AG10803 (cell line): ENCODE data around the gene TIGD2.
"Not testable (repeated sequence)": the region's sequence is repeated elsewhere in the genome, so short reads cannot be mapped to it uniquely, and the experiment has no call there.

Experiments
- DNase-seq: peaks from one replicate; pipeline ENCODE4 v3.0.0; 2010; ENCODE audit warnings: low read depth
- H3K4me3 ChIP-seq: 2 replicates; pipeline ENCODE4 v1.5.1; 2011; ENCODE audit warnings: mild to moderate bottlenecking, low read length, control low read depth
- TF ChIP-seq, protein P1 (sequence below): conservative IDR thresholded peaks from 2 replicates; pipeline ENCODE4 v1.5.1; 2011; ENCODE audit warnings: mild to moderate bottlenecking, low read length, control low read depth, inconsistent platforms

Gene TIGD2

DNA sequence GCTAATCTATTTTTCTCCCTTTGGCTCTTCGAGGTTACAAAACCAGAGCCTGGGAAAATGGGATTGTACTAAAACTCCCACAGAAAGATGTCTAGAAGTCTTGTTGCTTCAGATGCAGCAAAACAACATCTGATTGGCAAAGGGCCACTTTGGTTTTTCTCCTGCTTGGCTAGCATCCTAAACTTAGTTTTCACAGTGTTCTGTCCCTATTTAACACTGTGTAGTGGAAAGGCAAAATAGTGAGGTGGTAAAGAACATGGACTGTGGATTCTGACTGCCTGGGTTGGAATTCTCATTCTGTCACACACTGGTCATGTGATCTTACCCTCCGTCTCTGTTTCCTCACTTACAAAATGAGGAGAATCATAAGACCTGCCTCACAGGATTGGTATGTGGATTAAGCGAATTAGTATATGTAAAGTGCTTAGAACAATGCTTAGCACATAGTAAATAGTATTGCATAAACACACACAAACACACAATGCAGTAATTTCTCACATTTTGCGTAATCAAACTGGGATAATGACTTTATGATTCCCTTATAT is 23.5 kb downstream of the TIGD2 start:
- TF ChIP-seq, protein P1, sequence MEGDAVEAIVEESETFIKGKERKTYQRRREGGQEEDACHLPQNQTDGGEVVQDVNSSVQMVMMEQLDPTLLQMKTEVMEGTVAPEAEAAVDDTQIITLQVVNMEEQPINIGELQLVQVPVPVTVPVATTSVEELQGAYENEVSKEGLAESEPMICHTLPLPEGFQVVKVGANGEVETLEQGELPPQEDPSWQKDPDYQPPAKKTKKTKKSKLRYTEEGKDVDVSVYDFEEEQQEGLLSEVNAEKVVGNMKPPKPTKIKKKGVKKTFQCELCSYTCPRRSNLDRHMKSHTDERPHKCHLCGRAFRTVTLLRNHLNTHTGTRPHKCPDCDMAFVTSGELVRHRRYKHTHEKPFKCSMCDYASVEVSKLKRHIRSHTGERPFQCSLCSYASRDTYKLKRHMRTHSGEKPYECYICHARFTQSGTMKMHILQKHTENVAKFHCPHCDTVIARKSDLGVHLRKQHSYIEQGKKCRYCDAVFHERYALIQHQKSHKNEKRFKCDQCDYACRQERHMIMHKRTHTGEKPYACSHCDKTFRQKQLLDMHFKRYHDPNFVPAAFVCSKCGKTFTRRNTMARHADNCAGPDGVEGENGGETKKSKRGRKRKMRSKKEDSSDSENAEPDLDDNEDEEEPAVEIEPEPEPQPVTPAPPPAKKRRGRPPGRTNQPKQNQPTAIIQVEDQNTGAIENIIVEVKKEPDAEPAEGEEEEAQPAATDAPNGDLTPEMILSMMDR = no peak
- DNase-seq = peak; percentile 89

DNA sequence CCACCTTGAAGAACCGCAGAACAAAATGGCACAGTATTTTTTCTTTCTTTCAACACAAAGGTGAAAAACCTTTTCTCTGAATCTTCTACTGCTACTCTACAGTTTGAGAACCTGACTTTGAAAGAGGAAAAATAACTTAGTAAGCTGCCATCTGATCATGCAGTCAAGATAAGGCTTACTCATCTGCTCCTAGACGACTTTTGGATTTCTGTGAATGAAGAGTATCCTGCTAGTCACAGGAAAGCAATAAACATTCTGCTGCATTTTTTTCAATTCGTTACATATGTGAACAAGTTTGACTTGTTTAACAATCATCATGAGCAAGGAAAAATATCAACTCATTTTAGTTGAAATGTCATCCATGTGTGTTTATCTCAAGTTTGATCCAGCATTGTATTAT is 25.2 kb downstream of the TIGD2 start:
- TF ChIP-seq, protein P1 = no peak
- no peak for DNase-seq

More for the DNA sequence above, 23.5 kb downstream of the TIGD2 start:
- no peak overlapping the region for H3K4me3 ChIP-seq

DNA sequence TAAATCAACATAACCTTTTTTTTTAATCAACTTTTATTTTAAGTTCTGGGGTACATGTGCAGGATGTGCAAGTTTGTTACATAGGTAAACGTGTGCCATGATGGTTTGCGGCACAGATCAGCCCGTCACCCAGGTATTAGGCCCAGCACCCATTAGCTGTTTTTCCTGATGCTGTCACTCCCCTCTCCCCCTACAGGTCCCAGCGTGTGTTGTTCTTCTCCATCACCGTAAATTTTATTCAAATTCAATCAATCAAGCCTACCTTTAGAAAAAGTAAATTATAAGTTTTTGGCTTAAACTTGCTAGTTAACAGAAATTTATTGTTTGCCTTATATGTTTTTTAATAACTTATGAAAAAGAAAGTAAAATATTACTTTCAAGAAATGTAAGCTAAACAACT is 25.9 kb downstream of the TIGD2 start:
- DNase-seq = no peak
- TF ChIP-seq, protein P1 = no peak
- no peak overlapping the region for H3K4me3 ChIP-seq

More for the DNA sequence above, 25.2 kb downstream of the TIGD2 start:
- H3K4me3 ChIP-seq = no peak overlapping the region

DNA sequence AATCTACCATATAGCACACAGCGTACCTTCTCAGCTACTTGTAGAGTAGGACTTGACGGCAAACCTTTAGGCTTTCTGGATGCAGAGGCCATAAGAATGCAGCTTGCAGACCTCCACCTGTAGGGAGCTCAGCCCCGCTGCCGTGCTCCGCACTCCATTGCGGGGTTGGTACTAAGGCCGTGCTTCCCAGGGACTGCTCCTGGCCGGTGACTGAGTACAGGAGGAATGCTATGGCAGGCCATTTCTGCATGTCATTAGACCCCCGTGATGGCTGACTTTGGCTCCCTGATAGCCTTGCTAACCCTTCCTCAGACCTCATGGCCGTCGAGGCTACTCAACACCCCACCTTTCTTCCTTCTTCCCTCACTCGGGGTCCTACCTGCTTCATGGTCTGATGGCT is 26.4 kb downstream of the TIGD2 start:
- TF ChIP-seq, protein P1 = no peak
- no peak for DNase-seq
- no peak overlapping the region for H3K4me3 ChIP-seq

DNA sequence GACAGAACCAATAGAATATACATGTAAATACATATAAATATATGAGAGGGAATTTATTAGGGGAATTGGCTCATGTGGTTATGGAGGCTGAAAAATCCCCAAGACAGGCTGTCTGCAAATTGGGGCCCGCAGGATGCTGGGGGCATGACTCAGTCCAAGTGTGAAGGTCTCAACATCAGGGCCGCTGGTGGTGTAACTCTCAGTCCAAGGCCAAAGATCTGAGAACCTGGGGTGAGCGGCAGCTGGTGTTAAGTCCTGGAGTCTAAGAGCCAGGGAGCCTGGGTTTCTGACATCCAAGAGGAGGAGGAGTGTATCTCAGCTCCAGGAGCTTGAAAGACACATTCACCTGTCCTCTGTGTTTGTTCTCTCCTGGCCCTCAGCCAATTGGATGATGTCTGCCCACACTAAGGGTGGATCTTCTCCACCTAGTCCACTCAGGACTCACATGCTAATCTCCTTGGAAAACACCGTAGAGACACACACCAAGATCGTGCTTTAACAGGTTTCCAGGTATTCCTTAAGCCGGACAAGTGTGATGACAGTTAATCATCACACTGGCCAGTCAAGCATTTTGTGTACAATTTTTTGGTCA is 28.9 kb downstream of the TIGD2 start:
- TF ChIP-seq, protein P1 = no peak
- DNase-seq = no peak
- no peak overlapping the region for H3K4me3 ChIP-seq

DNA sequence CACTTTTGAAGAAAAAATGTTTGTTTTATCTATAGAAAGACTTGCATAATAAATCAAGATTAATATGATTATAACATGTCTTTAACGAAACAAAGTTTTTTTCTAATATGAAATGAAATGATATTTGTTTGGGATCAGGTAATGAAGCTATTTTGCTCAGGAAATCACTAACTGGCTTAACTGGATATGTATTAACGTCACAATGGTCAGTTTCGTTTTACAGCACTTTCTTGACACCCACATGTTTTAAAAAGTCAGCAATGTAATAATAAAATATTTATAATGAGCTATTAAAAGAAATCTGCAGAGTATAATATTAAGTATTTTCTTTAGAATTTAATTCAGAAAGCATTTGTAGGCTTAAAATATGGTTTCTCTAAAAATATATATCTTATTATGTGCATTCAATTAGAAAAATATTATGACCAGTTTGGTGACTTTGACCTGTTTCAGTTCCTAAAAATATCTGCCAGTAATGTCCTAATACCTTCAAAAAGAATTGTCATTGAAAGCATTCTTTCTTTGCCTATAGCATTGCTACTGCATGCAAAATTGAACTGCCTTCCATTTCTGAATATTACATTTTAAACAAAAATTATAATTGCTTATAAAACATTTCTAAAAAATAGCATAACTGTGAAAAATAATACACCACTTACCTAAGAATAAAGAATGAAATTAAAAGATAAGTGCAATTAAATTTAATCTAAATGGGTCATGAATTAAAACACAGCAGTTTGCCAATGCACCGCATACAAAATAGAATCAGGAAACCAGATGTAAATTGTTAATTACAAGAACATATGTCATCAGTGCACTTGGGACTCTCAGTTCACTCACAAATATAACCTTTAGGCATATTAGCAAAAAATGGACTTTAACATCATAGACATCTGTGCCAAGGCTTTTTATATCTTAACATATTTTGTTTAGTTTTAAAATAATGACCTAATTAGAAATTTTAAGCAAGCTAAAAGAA is 31.6 kb downstream of the TIGD2 start:
- no peak for DNase-seq
- TF ChIP-seq, protein P1 = no peak
- H3K4me3 ChIP-seq = no peak overlapping the region

DNA sequence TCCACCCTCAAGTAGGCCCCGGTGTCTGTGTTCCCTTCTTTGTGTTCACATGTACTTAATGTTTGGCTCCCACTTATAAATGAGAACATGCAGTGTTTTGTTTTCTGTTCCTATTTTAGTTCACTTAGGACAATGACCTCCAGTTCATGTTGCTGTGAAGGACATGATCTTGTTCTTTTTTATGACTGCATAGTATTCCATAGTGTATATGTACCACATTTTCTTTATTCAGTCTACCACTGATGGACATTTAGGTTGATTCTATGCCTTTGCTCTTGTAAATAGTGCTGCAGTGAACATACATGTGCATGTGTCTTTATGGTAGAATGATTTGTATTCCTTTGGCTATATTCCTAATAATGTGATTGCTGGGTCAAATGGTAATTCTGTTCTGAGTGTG is 33.3 kb downstream of the TIGD2 start:
- H3K4me3 ChIP-seq, DNase-seq: not testable (repeated sequence)
